Cardiac muscle cell (in vitro differentiated cells and primary cell): Measurements from ENCODE around the gene ATP5PO. TPM values are rescaled to one million over a fixed set of nuclear protein-coding genes. Genes with fewer than 3 reads are reported as not detected.
A peak's percentile ranks its signal among the peaks of the same experiment; 100 is the strongest.

Experiments
- DNase-seq, 2 donors: peaks; one replicate each; pipeline versions ENCODE4 v3.0.0 to v3.0.0-alpha.2; 2010 to 2017; ENCODE audit warnings: low read depth in 1 of 2, low spot score in 1 of 2
- H3K27ac ChIP-seq: fragments of 200-600 bp; sonication (generic); 2 replicates; pipeline ENCODE4 v1.5.1; 2016
- H3K27me3 ChIP-seq: fragments of 200-600 bp; sonication (generic); 2 replicates; pipeline ENCODE4 v1.6.0; 2016; ENCODE audit warnings: control low read depth
- H3K36me3 ChIP-seq: fragments of 200-600 bp; sonication (generic); 2 replicates; pipeline ENCODE4 v1.5.1; 2016; ENCODE audit warnings: control low read depth
- H3K4me1 ChIP-seq: fragments of 200-600 bp; sonication (generic); 2 replicates; pipeline ENCODE4 v1.8.1; 2017; ENCODE audit warnings: low read depth, mild to moderate bottlenecking, mixed run types
- H3K4me3 ChIP-seq: fragments of 200-600 bp; sonication (generic); 2 replicates; pipeline ENCODE4 v1.5.1; 2016; ENCODE audit warnings: mild to moderate bottlenecking
- H3K9me3 ChIP-seq: fragments of 200-600 bp; sonication (generic); 2 replicates; pipeline ENCODE4 v1.5.1; 2017; ENCODE audit warnings: low read depth, mild to moderate bottlenecking, control low read depth
- CTCF ChIP-seq: IDR thresholded peaks from 2 replicates; pipeline ENCODE4 v1.5.1; 2012; ENCODE audit warnings: low read depth, mild to moderate bottlenecking, low read length
- polyA plus RNA-seq: library from polyadenylated mRNA; unstranded; fragments of >200 nt; fragmentation: Nextera tagmentation; extraction: Ambion mirVana; gene quantifications from 2 replicates; pipeline ENCODE4 v1.2.1, GENCODE V29; 2016
- total RNA-seq: library from RNA; depleted of rRNA; stranded (reverse); fragments of >200 nt; gene quantifications from 2 replicates; pipeline ENCODE4 v1.2.3, GENCODE V29; 2016

The ATP5PO gene
- total and polyA plus RNA-seq, 2 experiments from 2014 or later: 251 to 1,053 TPM

GRCh38 chr21:33859373-33860102 is 56.1 kb downstream of the ATP5PO start:
- no peaks in the 10 kb centered on the region for H3K36me3 ChIP-seq
- H3K9me3 ChIP-seq: no peaks in the 10 kb centered on the region
- no peak overlapping the region for H3K4me3 ChIP-seq
- no peak for DNase-seq
- H3K4me1 ChIP-seq: no peaks in the 10 kb centered on the region
- no peaks in the 10 kb centered on the region for H3K27me3 ChIP-seq
- no peak for TF ChIP-seq CTCF
- no peak overlapping the region for H3K27ac ChIP-seq

GRCh38 chr21:33858667-33859372 is 56.8 kb downstream of the ATP5PO start:
- Histone ChIP-seq H3K27me3 (no peaks in the 10 kb centered on the region), H3K27ac (no peak overlapping the region), H3K4me1 (no peaks in the 10 kb centered on the region), H3K36me3 (no peaks in the 10 kb centered on the region), H3K9me3 (no peaks in the 10 kb centered on the region), H3K4me3 (no peak overlapping the region)
- no peak for DNase-seq
- no peak for TF ChIP-seq CTCF

- TF ChIP-seq CTCF: no peak
- Histone ChIP-seq H3K4me3 (no peak overlapping the region), H3K36me3 (no peaks in the 10 kb centered on the region), H3K4me1 (no peaks in the 10 kb centered on the region), H3K27ac (no peak overlapping the region), H3K27me3 (no peaks in the 10 kb centered on the region), H3K9me3 (no peaks in the 10 kb centered on the region)
- DNase-seq: no peak
Observed at GRCh38 chr21:33857846-33858666, 57.5 kb downstream of the ATP5PO start.

DNA sequence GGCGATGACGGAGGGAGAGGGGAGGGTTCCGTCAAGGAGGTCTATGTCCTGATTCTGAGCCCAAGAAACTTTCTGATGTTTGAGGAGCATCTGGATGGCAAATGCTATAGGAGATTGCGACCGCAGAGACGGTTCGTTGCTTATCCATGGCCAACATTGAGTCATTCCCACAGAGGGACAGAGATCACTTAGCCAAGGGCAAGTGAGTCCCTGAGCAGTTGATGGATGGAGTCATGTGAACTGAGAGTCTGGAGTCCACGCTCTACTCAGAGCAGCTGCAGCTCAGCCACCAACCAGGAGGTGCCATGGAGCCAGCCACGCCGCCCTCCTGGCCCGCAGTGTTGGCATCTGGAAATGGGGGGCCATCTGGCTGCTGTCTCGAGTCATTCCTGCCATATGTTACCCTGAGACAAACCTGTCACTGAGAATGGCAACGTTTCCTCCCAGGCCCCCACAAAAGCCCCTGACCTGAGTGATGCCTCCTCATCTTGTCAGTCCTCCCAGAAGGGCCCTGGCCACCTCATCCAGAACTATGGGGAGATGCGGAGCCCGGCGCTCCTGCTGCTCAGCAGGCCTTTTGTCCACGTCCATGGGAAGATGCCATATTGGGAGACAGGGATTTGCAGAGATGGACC is 58.6 kb downstream of the ATP5PO start:
- H3K4me1 ChIP-seq: no peaks in the 10 kb centered on the region
- H3K36me3 ChIP-seq: no peaks in the 10 kb centered on the region
- no peak overlapping the region for H3K27ac ChIP-seq
- no peaks in the 10 kb centered on the region for H3K27me3 ChIP-seq
- no peak for DNase-seq
- no peak overlapping the region for H3K4me3 ChIP-seq
- TF ChIP-seq CTCF: no peak
- H3K9me3 ChIP-seq: no peaks in the 10 kb centered on the region

DNA sequence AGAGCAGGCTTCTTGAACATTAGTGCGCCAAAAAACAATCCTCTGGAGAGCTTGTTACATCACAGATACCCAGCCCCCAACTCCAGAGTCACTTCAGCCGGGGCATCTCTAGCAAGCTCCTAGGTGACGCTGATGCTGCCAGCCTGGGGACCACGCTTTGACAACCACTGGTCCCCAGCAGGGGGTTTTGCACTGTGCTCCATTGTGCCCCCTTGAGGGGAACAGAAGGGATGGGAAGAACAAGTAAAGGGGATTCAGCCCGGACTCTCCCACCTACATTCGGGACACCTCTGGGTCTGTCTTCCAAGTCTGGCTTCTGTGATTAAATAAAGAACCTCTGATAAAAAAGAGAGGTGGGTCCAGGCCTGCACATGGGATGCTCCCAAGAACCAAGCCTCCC is 60.4 kb downstream of the ATP5PO start:
- Histone ChIP-seq H3K27me3 (no peaks in the 10 kb centered on the region), H3K4me1 (no peaks in the 10 kb centered on the region), H3K4me3 (no peak overlapping the region), H3K36me3 (no peaks in the 10 kb centered on the region), H3K27ac (no peak overlapping the region), H3K9me3 (no peaks in the 10 kb centered on the region)
- peak; percentile 13 for TF ChIP-seq CTCF
- DNase-seq: no peak
